HCT116 (cell line): ENCODE data around the gene UMAD1.

Source experiments
- CTCF ChIP-seq, 3 experiments: fragments of 200-600 bp in 1 of 3; sonication (generic) in 1 of 3; IDR thresholded peaks in 2 of 3; conservative IDR thresholded peaks in 1 of 3; 2 replicates each; pipeline ENCODE4 v1.5.1; 2012 to 2017; ENCODE audit warnings: low read depth in 2 of 3, low read length in 2 of 3, antibody characterized with exemption in 1 of 3, borderline replicate concordance in 1 of 3, control low read depth in 1 of 3, mild to moderate bottlenecking in 1 of 3, mixed read lengths in 1 of 3, mixed run types in 1 of 3, moderate library complexity in 1 of 3; ENCODE audit not compliant: insufficient read depth in 1 of 3
- FOSL1 ChIP-seq: IDR thresholded peaks from 2 replicates; pipeline ENCODE4 v1.6.1; 2012; ENCODE audit warnings: low read depth

- no peak for TF ChIP-seq CTCF (IDR thresholded peaks at IDR 0.05 in 2 of 3, conservative IDR thresholded peaks at IDR 0.05 in 1 of 3; ENCODE audit: borderline replicate concordance in 1 of 3, insufficient read depth in 1 of 3, low read depth in 2 of 3, low read length in 2 of 3)
- no peak for TF ChIP-seq FOSL1
Observed at GRCh38 chr7:7912937-7913336, 272.4 kb downstream of the UMAD1 start.
